Smooth muscle cell (in vitro differentiated cells): ENCODE results near the gene SOX9. TPM values are rescaled to one million over a fixed set of nuclear protein-coding genes. Genes with fewer than 3 reads are reported as not detected.

Source experiments
- DNase-seq: peaks from one replicate; lab custom pipeline; 2025; ENCODE audit not compliant: unreplicated experiment; lab: John Stamatoyannopoulos, UW
- H2AFZ ChIP-seq: fragments of 200-600 bp; sonication (generic); 2 replicates; pipeline ENCODE4 v1.6.0; 2016; ENCODE audit warnings: antibody characterized with exemption, low read depth, mild to moderate bottlenecking
- H3F3A ChIP-seq: fragments of 200-600 bp; sonication (generic); 2 replicates; pipeline ENCODE4 v1.6.0; 2017; ENCODE audit warnings: antibody characterized with exemption, low read depth
- H3K27ac ChIP-seq: fragments of 200-600 bp; sonication (generic); 2 replicates; pipeline ENCODE4 v1.5.1; 2016; ENCODE audit warnings: low read depth, mild to moderate bottlenecking
- H3K27me3 ChIP-seq: fragments of 200-600 bp; sonication (generic); 2 replicates; pipeline ENCODE4 v1.6.1; 2016; ENCODE audit warnings: low read depth, mild to moderate bottlenecking
- H3K36me3 ChIP-seq: fragments of 200-600 bp; sonication (generic); 2 replicates; pipeline ENCODE4 v1.5.1; 2016; ENCODE audit warnings: low read depth
- H3K4me1 ChIP-seq: fragments of 200-600 bp; sonication (generic); 2 replicates; pipeline ENCODE4 v1.5.1; 2016; ENCODE audit warnings: low read depth
- H3K4me2 ChIP-seq: fragments of 200-600 bp; sonication (generic); 2 replicates; pipeline ENCODE4 v1.6.0; 2016; ENCODE audit warnings: mild to moderate bottlenecking
- H3K4me3 ChIP-seq: fragments of 200-600 bp; sonication (generic); 2 replicates; pipeline ENCODE4 v1.5.1; 2016; ENCODE audit warnings: mild to moderate bottlenecking
- H3K79me2 ChIP-seq: fragments of 200-600 bp; sonication (generic); 2 replicates; pipeline ENCODE4 v1.6.0; 2016; ENCODE audit warnings: low read depth, mild to moderate bottlenecking
- H3K9ac ChIP-seq: fragments of 200-600 bp; sonication (generic); 2 replicates; pipeline ENCODE4 v1.6.0; 2016; ENCODE audit warnings: low read depth
- H3K9me3 ChIP-seq: fragments of 200-600 bp; sonication (generic); replicated peaks from 2 replicates; pipeline ENCODE4 v1.5.1; 2016; ENCODE audit warnings: low read depth
- H4K20me1 ChIP-seq: fragments of 200-600 bp; sonication (generic); 2 replicates; pipeline ENCODE4 v1.6.0; 2016; ENCODE audit warnings: low read depth
- CTCF ChIP-seq: fragments of 200-600 bp; sonication (generic); IDR thresholded peaks from 2 replicates; pipeline ENCODE4 v1.5.1; 2017; ENCODE audit warnings: borderline replicate concordance, mild to moderate bottlenecking, antibody characterized with exemption; ENCODE audit not compliant: insufficient read depth, poor library complexity, severe bottlenecking
- WGBS: methylation state at CpG from one replicate; pipeline ENCODE4 v1.1.7; 2016; ENCODE audit warnings: low lambda C conversion rate; 5-methylcytosine and 5-hydroxymethylcytosine counted together
- polyA plus RNA-seq: library from polyadenylated mRNA; unstranded; fragments of >200 nt; fragmentation: Nextera tagmentation; extraction: Ambion mirVana; gene quantifications from 2 replicates; pipeline ENCODE4 v1.2.1, GENCODE V29; 2016
- total RNA-seq: library from RNA; depleted of rRNA; stranded (reverse); fragments of >200 nt; gene quantifications from 2 replicates; pipeline ENCODE4 v1.2.3, GENCODE V29; 2014

SOX9 gene
- total and polyA plus RNA-seq, 2 experiments from 2014 or later: 19.8 to 26.6 TPM

- Histone ChIP-seq H3K4me1 (no peaks in the 10 kb centered on the region), H3F3A (no peaks in the 10 kb centered on the region), H3K27me3 (no peaks in the 10 kb centered on the region), H3K9me3 (no peaks in the 10 kb centered on the region), H2AFZ (no peak overlapping the region), H3K27ac (no peak overlapping the region), H3K4me2 (no peak overlapping the region), H3K9ac (no peak overlapping the region), H3K36me3 (no peaks in the 10 kb centered on the region), H3K79me2 (no peaks in the 10 kb centered on the region), H4K20me1 (no peaks in the 10 kb centered on the region), H3K4me3 (no peak overlapping the region)
- no peak for TF ChIP-seq CTCF
- 100% methylated on average over 2 of the region's 2 CpGs for WGBS
- no peak for DNase-seq
Measured at GRCh38 chr17:72142614-72143013, 21.8 kb downstream of the SOX9 start.

- H3K4me1 ChIP-seq: no peaks in the 10 kb centered on the region
- no peaks in the 10 kb centered on the region for H3K27me3 ChIP-seq
- no peaks in the 10 kb centered on the region for H3K79me2 ChIP-seq
- H3K27ac ChIP-seq: no peak overlapping the region
- no peak overlapping the region for H3K4me2 ChIP-seq
- no peaks in the 10 kb centered on the region for H3K9me3 ChIP-seq
- TF ChIP-seq CTCF: no peak
- no peak overlapping the region for H2AFZ ChIP-seq
- no peak for DNase-seq
- H3K36me3 ChIP-seq: no peaks in the 10 kb centered on the region
- H3K9ac ChIP-seq: no peak overlapping the region
- no peaks in the 10 kb centered on the region for H4K20me1 ChIP-seq
- H3F3A ChIP-seq: no peaks in the 10 kb centered on the region
- H3K4me3 ChIP-seq: no peak overlapping the region
- WGBS: 92% methylated on average over 5 of the region's 5 CpGs
Measured at GRCh38 chr17:72143245-72143644, 22.4 kb downstream of the SOX9 start.

- Histone ChIP-seq H4K20me1 (no peaks in the 10 kb centered on the region), H3K36me3 (no peaks in the 10 kb centered on the region), H3K79me2 (no peaks in the 10 kb centered on the region), H3K9me3 (no peaks in the 10 kb centered on the region), H3K4me1 (no peaks in the 10 kb centered on the region), H3K27ac (no peak overlapping the region), H2AFZ (no peak overlapping the region), H3K9ac (no peak overlapping the region), H3K4me2 (no peak overlapping the region), H3K4me3 (no peak overlapping the region), H3K27me3 (no peaks in the 10 kb centered on the region), H3F3A (no peaks in the 10 kb centered on the region)
- no peak for TF ChIP-seq CTCF
- 85% methylated on average over 2 of the region's 2 CpGs for WGBS
- DNase-seq: no peak
Measured at GRCh38 chr17:72144101-72144500, 23.3 kb downstream of the SOX9 start.

GRCh38 chr17:72145562-72145961, 24.7 kb downstream of the SOX9 start:
- Histone ChIP-seq H3K79me2 (no peaks in the 10 kb centered on the region), H3K27me3 (no peaks in the 10 kb centered on the region), H4K20me1 (no peaks in the 10 kb centered on the region), H3K4me3 (no peak overlapping the region), H3K4me2 (no peak overlapping the region), H3K36me3 (no peaks in the 10 kb centered on the region), H3K9me3 (no peaks in the 10 kb centered on the region), H3K27ac (no peak overlapping the region), H3K9ac (no peak overlapping the region), H3K4me1 (no peaks in the 10 kb centered on the region), H3F3A (no peaks in the 10 kb centered on the region), H2AFZ (no peak overlapping the region)
- 91% methylated on average over 3 of the region's 3 CpGs for WGBS
- TF ChIP-seq CTCF: no peak
- no peak for DNase-seq
